Measurements from ENCODE around the gene DAZAP1. TPM values are rescaled to one million over a fixed set of nuclear protein-coding genes. Genes with fewer than 3 reads are reported as not detected.

Gene DAZAP1
- total RNA-seq, 1 donor from 2014 or later, result 131 TPM

DNA sequence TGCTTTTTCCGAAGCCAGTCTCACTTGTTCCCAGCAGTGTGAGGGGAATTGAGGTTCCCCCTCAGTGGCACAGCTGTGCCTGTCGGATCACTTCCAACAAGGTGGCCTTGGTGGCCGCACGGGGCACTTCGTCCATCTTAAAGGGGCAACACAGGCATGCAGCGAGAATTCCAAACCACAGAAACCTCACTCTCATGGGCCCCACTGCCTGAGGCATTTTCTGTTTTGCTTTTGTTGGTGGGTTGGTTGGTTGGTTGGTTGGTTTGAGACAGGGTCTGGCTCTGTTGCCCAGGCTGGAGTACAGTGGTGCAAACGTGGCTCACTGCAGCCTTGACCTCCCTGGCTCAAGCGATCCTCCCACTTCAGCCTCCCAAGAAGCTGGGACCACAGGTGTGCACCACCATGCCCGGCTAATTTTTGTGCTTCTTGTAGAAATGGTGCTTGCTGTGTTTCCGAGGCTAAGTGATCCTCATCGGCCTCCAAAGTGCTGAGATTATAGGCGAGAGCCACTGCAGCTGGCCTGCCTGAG lies 27.4 kb upstream of the DAZAP1 start:
- no peaks in the 10 kb centered on the region for H3K9me3 Mint-ChIP-seq
- H3K4me1 Mint-ChIP-seq, result peaks cover 12% of the 10 kb centered on the region
- H3K4me3 Mint-ChIP-seq, result no peak overlapping the region

GRCh38 chr19:1382250-1382649 lies 25.1 kb upstream of the DAZAP1 start:
- H3K9me3 Mint-ChIP-seq, result no peaks in the 10 kb centered on the region
- peaks cover 12% of the 10 kb centered on the region for H3K4me1 Mint-ChIP-seq
- peaks cover 3% of the 10 kb centered on the region for H3K36me3 Mint-ChIP-seq
- H3K27ac Mint-ChIP-seq, result no peak overlapping the region
- TF ChIP-seq, protein P1, sequence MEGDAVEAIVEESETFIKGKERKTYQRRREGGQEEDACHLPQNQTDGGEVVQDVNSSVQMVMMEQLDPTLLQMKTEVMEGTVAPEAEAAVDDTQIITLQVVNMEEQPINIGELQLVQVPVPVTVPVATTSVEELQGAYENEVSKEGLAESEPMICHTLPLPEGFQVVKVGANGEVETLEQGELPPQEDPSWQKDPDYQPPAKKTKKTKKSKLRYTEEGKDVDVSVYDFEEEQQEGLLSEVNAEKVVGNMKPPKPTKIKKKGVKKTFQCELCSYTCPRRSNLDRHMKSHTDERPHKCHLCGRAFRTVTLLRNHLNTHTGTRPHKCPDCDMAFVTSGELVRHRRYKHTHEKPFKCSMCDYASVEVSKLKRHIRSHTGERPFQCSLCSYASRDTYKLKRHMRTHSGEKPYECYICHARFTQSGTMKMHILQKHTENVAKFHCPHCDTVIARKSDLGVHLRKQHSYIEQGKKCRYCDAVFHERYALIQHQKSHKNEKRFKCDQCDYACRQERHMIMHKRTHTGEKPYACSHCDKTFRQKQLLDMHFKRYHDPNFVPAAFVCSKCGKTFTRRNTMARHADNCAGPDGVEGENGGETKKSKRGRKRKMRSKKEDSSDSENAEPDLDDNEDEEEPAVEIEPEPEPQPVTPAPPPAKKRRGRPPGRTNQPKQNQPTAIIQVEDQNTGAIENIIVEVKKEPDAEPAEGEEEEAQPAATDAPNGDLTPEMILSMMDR (IDR thresholded peaks at IDR 0.05; ENCODE audit: unreplicated experiment), result no peak
- no peak overlapping the region for H3K4me3 Mint-ChIP-seq
- no peak for DNase-seq (ENCODE audit: low spot score in 2 of 2, unreplicated experiment in 2 of 2)
- peaks cover 5% of the 10 kb centered on the region for H3K27me3 Mint-ChIP-seq (ENCODE audit: low read depth)

More for the DNA sequence above, 27.4 kb upstream of the DAZAP1 start:
- Mint-ChIP-seq H3K27ac (no peak overlapping the region), H3K27me3 (ENCODE audit: low read depth) (peaks cover 5% of the 10 kb centered on the region), H3K36me3 (peaks cover 7% of the 10 kb centered on the region)
- no peak for DNase-seq (ENCODE audit: low spot score in 2 of 2, unreplicated experiment in 2 of 2)
- TF ChIP-seq, protein P1 (IDR thresholded peaks at IDR 0.05; ENCODE audit: unreplicated experiment), result no peak

DNA sequence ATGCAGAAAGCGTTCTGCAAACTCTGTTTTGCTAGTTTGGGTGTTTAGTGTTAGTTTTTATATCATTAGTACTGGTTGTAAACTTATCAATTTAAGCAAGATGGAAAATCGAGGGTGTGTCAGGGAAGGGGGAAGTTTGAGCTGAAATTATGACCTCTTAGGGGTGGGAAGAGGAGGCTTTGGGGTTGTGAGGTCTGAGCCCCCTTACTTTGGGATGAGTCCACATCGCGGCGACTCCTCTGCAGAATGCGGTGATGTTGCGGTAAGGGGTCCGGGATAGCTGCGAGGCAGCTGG lies 24.4 kb upstream of the DAZAP1 start:
- no peak for DNase-seq (ENCODE audit: low spot score in 2 of 2, unreplicated experiment in 2 of 2)
- H3K27me3 Mint-ChIP-seq (ENCODE audit: low read depth), result peaks cover 5% of the 10 kb centered on the region

DNA sequence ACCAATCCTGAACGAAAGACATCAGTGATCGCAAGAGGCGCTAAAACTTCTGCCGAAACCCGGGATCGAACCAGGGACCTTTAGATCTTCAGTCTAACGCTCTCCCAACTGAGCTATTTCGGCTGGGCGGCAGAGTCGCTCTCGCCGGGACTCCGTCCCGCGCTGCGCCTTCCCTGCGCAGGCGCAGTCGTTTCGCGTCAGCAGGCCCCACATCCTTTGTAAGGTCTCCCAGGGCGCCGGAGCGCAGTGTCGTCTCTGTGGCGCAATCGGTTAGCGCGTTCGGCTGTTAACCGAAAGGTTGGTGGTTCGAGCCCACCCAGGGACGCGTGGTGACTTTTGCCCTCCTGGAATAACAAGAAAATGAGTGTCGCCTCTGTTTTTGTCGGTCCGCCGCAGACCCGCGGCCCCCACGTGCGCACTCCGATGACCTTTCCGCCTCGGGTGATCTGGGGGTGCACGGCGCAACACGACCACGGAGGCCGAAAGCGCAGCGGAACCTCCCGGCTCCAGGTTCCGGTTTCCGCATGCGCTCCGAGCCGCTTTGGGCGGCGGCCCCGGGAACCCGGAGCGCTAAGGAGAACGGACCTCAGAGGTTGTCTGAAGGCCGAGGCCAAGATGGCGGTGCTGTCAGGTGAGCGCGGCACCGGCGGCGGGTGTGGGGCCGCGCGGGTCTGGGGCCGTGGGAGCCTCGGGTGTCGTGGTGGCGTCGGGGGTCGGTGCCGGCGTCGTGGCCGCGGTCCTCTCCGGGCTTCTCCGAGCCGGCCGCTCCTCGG lies 23.9 kb upstream of the DAZAP1 start, which contains the start of gene NDUFS7:
Gene NDUFS7 (plus strand): TSS at position 596 of the 773 bp plus-strand sequence. CDS start 20 bp downstream, at position 616.
- Mint-ChIP-seq H3K36me3 (peaks cover 2% of the 10 kb centered on the region), H3K4me1 (peaks cover 12% of the 10 kb centered on the region), H3K27ac (peak within 1 kb of the TSS; percentile 98), H3K9me3 (no peaks in the 10 kb centered on the region), H3K27me3 (ENCODE audit: low read depth) (peaks cover 5% of the 10 kb centered on the region), H3K4me3 (peak within 1 kb of the TSS; percentile 92)
- TF ChIP-seq, protein P1 (IDR thresholded peaks at IDR 0.05; ENCODE audit: unreplicated experiment), result no peak
- DNase-seq (ENCODE audit: low spot score in 2 of 2, unreplicated experiment in 2 of 2), result peak; percentile 82 to 100

More for the DNA sequence above, 24.4 kb upstream of the DAZAP1 start:
- TF ChIP-seq, protein P1 (IDR thresholded peaks at IDR 0.05; ENCODE audit: unreplicated experiment), result no peak
- Mint-ChIP-seq H3K9me3 (no peaks in the 10 kb centered on the region), H3K4me1 (peaks cover 12% of the 10 kb centered on the region), H3K4me3 (peak overlapping the region; percentile 92), H3K36me3 (peaks cover 1% of the 10 kb centered on the region), H3K27ac (peak overlapping the region; percentile 98)

DNA sequence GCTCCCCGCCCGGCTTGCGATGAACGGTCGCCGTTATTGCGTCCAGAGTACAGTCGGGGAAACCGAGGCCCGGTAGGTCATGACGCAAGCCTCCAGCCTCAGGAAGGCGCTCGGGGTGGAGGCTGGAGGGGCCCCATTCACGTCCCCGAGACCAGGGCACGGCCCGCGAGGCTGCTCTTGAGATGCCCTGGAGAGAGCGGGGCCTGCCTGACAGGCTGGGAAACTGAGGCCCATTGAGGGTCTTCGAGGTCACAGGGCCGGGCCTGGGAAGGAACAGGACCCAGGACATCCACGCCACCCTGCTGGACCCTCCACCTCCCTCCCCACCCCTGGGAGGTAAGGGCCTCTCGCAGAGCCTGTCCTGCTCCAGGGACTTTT lies 23.3 kb upstream of the DAZAP1 start:
- Mint-ChIP-seq H3K27ac (peak overlapping the region; percentile 64), H3K27me3 (ENCODE audit: low read depth) (peaks cover 5% of the 10 kb centered on the region), H3K4me1 (peaks cover 12% of the 10 kb centered on the region), H3K4me3 (peak overlapping the region; percentile 92), H3K36me3 (peaks cover 5% of the 10 kb centered on the region), H3K9me3 (no peaks in the 10 kb centered on the region)
- no peak for DNase-seq (ENCODE audit: low spot score in 2 of 2, unreplicated experiment in 2 of 2)
- TF ChIP-seq, protein P1 (IDR thresholded peaks at IDR 0.05; ENCODE audit: unreplicated experiment), result no peak
